ENCODE measurements around the gene FNDC8. TPM values are rescaled to one million over a fixed set of nuclear protein-coding genes. Genes with fewer than 3 reads are reported as not detected.
"Not testable (repeated sequence)": the region's sequence is repeated elsewhere in the genome, so short reads cannot be mapped to it uniquely, and the experiment has no call there.

FNDC8 gene
- polyA plus RNA-seq, 3 donors: not detected

DNA sequence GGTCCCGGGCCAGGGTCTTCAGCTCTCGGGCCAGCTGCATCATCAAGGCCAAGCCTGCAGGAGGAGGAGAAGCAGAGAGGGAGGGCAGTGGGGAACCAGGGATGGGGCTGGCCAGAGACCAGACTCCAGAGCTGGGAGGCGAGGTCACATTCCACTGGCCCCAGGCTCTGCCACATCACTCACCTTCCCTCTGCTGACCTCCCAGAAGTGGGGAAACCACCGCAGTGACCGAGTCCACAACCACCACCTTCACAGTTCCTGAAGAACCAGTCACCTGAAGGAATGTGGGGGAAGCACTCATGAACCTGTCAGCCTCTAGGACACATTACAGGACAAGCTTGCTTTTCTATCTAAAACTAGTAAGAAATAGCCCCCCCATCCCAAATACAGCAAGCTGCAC lies 18.1 kb upstream of the FNDC8 start:
- no peak overlapping the region for H2AFZ ChIP-seq (ENCODE audit: insufficient read depth, low read depth, low read length, poor library complexity, severe bottlenecking)
- no peak overlapping the region for H3K4me3 Mint-ChIP-seq
- peaks cover 0 to 3% (median 0%) of the 10 kb centered on the region in 7 donors for H3K9me3 Mint-ChIP-seq
- H3K79me2 ChIP-seq (ENCODE audit: insufficient read depth, low read length): no peaks in the 10 kb centered on the region
- TF ChIP-seq CTCF (IDR thresholded peaks at IDR 0.05): no peak
- peaks cover 0 to 2% (median 1%) of the 10 kb centered on the region in 3 donors for H3K27me3 Mint-ChIP-seq (ENCODE audit: low read depth in 3 of 3)
- no peak overlapping the region for H3K9ac ChIP-seq (ENCODE audit: insufficient read depth, low read length, poor library complexity, severe bottlenecking)
- no peak overlapping the region for H3K4me2 ChIP-seq (replicated peaks; ENCODE audit: extremely low read depth, low read length, poor library complexity, severe bottlenecking)
- H3K36me3 ChIP-seq (replicated peaks in 1 of 2; ENCODE audit: control insufficient read depth in 1 of 2, insufficient read depth in 2 of 2, low read length in 2 of 2): peaks cover 42 to 78% of the 10 kb centered on the region in 2 donors
- no peak for DNase-seq
- no peaks in the 10 kb centered on the region for H3K27me3 ChIP-seq (ENCODE audit: control insufficient read depth in 2 of 2, insufficient read depth in 2 of 2, low read length in 2 of 2)
- peaks cover 69 to 86% of the 10 kb centered on the region in 2 donors for H3K36me3 Mint-ChIP-seq
- H3K4me1 ChIP-seq (ENCODE audit: control insufficient read depth in 1 of 2, insufficient read depth in 2 of 2, low read length in 2 of 2): peaks cover 14 to 16% of the 10 kb centered on the region in 2 donors
- no peak overlapping the region for H3K4me3 ChIP-seq (replicated peaks in 1 of 3; ENCODE audit: low read depth in 2 of 3, low read length in 3 of 3)
- H3K27ac ChIP-seq (ENCODE audit: low read depth in 1 of 2, low read length in 2 of 2): no peak overlapping the region
- no peaks in the 10 kb centered on the region for H4K20me1 ChIP-seq (ENCODE audit: insufficient read depth, low read length)
- peak overlapping the region in 1 of 7 donors; percentile 38 for H3K27ac Mint-ChIP-seq
- 100% methylated on average over 1 of the region's 5 CpGs for WGBS (ENCODE audit: insufficient coverage)
- H3K4me1 Mint-ChIP-seq: peaks cover 23% of the 10 kb centered on the region
- H3K9me3 ChIP-seq (replicated peaks in 1 of 2; ENCODE audit: control insufficient read depth in 1 of 2, insufficient read depth in 1 of 2, low read length in 2 of 2): no peaks in the 10 kb centered on the region
- intact Hi-C loops (cut with micrococcal nuclease): no loop called here

- no peak overlapping the region for H2AFZ ChIP-seq (ENCODE audit: insufficient read depth, low read depth, low read length, poor library complexity, severe bottlenecking)
- no peak overlapping the region for H3K9ac ChIP-seq (ENCODE audit: insufficient read depth, low read length, poor library complexity, severe bottlenecking)
- H3K27me3 ChIP-seq (ENCODE audit: control insufficient read depth in 2 of 2, insufficient read depth in 2 of 2, low read length in 2 of 2): no peaks in the 10 kb centered on the region
- Mint-ChIP-seq H3K4me3 (no peak overlapping the region), H3K36me3 (peaks cover 59 to 71% of the 10 kb centered on the region in 2 donors), H3K27ac (no peak overlapping the region), H3K9me3 (peaks cover 0 to 3% (median 0%) of the 10 kb centered on the region in 7 donors), H3K27me3 (ENCODE audit: low read depth in 3 of 3) (peaks cover 0 to 2% (median 1%) of the 10 kb centered on the region in 3 donors), H3K4me1 (peaks cover 26% of the 10 kb centered on the region)
- no CpG with 5 or more reads among the region's 5 CpGs for WGBS (ENCODE audit: insufficient coverage)
- no peaks in the 10 kb centered on the region for H3K9me3 ChIP-seq (replicated peaks in 1 of 2; ENCODE audit: control insufficient read depth in 1 of 2, insufficient read depth in 1 of 2, low read length in 2 of 2)
- H3K79me2 ChIP-seq (ENCODE audit: insufficient read depth, low read length): no peaks in the 10 kb centered on the region
- no peak overlapping the region for H3K4me2 ChIP-seq (replicated peaks; ENCODE audit: extremely low read depth, low read length, poor library complexity, severe bottlenecking)
- no peaks in the 10 kb centered on the region for H4K20me1 ChIP-seq (ENCODE audit: insufficient read depth, low read length)
- intact Hi-C loops (cut with micrococcal nuclease): loop anchor here in 1 of 2 donors (5.0 kb wide), 1 partner anchor 103 kb away; no protein-coding TSS in a partner anchor
- H3K4me3 ChIP-seq (replicated peaks in 1 of 3; ENCODE audit: low read depth in 2 of 3, low read length in 3 of 3): no peak overlapping the region
- no peak for TF ChIP-seq CTCF (IDR thresholded peaks at IDR 0.05)
- no peak overlapping the region for H3K27ac ChIP-seq (ENCODE audit: low read depth in 1 of 2, low read length in 2 of 2)
- DNase-seq: no peak
- H3K4me1 ChIP-seq (ENCODE audit: control insufficient read depth in 1 of 2, insufficient read depth in 2 of 2, low read length in 2 of 2): peaks cover 14 to 19% of the 10 kb centered on the region in 2 donors
- H3K36me3 ChIP-seq (replicated peaks in 1 of 2; ENCODE audit: control insufficient read depth in 1 of 2, insufficient read depth in 2 of 2, low read length in 2 of 2): peaks cover 36 to 65% of the 10 kb centered on the region in 2 donors
Observed at GRCh38 chr17:35104844-35105450, 16.5 kb upstream of the FNDC8 start.

GRCh38 chr17:35110791-35111190 lies 10.6 kb upstream of the FNDC8 start:
- intact Hi-C loops (cut with micrococcal nuclease): loop anchor here in 1 of 2 donors (10.0 kb wide), 1 partner anchor 686 kb away; no protein-coding TSS in a partner anchor
- Histone ChIP-seq H3K36me3 (replicated peaks in 1 of 2; ENCODE audit: control insufficient read depth in 1 of 2, insufficient read depth in 2 of 2, low read length in 2 of 2) (peaks cover 13 to 23% of the 10 kb centered on the region in 2 donors), H3K4me1 (ENCODE audit: control insufficient read depth in 1 of 2, insufficient read depth in 2 of 2, low read length in 2 of 2) (peaks cover 7 to 12% of the 10 kb centered on the region in 2 donors), H3K79me2 (ENCODE audit: insufficient read depth, low read length) (peaks cover 16% of the 10 kb centered on the region)
- peaks cover 28 to 40% of the 10 kb centered on the region in 2 donors for H3K36me3 Mint-ChIP-seq
- not testable (repeated sequence) for H3K9me3 Mint-ChIP-seq; H3K27me3 Mint-ChIP-seq (ENCODE audit: low read depth in 3 of 3); H4K20me1 ChIP-seq (ENCODE audit: insufficient read depth, low read length); H2AFZ ChIP-seq (ENCODE audit: insufficient read depth, low read depth, low read length, poor library complexity, severe bottlenecking); H3K4me3 Mint-ChIP-seq; DNase-seq; H3K4me2 ChIP-seq (replicated peaks; ENCODE audit: extremely low read depth, low read length, poor library complexity, severe bottlenecking); H3K9ac ChIP-seq (ENCODE audit: insufficient read depth, low read length, poor library complexity, severe bottlenecking); H3K9me3 ChIP-seq (replicated peaks in 1 of 2; ENCODE audit: control insufficient read depth in 1 of 2, insufficient read depth in 1 of 2, low read length in 2 of 2); H3K4me3 ChIP-seq (replicated peaks in 1 of 3; ENCODE audit: low read depth in 2 of 3, low read length in 3 of 3); H3K27me3 ChIP-seq (ENCODE audit: control insufficient read depth in 2 of 2, insufficient read depth in 2 of 2, low read length in 2 of 2); H3K27ac ChIP-seq (ENCODE audit: low read depth in 1 of 2, low read length in 2 of 2)
- H3K27ac Mint-ChIP-seq: peak overlapping the region in 1 of 7 donors; percentile 40
- 98% methylated on average over 14 of the region's 17 CpGs for WGBS (ENCODE audit: insufficient coverage)
- peaks cover 13% of the 10 kb centered on the region for H3K4me1 Mint-ChIP-seq

Data from CD14-positive monocyte (primary cell).